ENCODE results near the gene MOB1A.
"Not testable (repeated sequence)": the region's sequence is repeated elsewhere in the genome, so short reads cannot be mapped to it uniquely, and the experiment has no call there.

The MOB1A gene

GRCh38 chr2:74198461-74199274, 20.0 kb upstream of the MOB1A start, which contains the start of gene MTHFD2:
Gene MTHFD2, plus strand, starts transcription at chr2:74198615. Its CDS starts 27 bp downstream, at chr2:74198642.
- peak; percentile 95 for DNase-seq

- DNase-seq = no peak
Observed at GRCh38 chr2:74198023-74198460, 19.4 kb upstream of the MOB1A start.

GRCh38 chr2:74197049-74197448, 18.4 kb upstream of the MOB1A start:
- DNase-seq = no peak

- no peak for DNase-seq
Observed at GRCh38 chr2:74194799-74195198, 16.1 kb upstream of the MOB1A start.

GRCh38 chr2:74191596-74192380, 13.1 kb upstream of the MOB1A start:
- DNase-seq = no peak

- no peak for DNase-seq
Observed at GRCh38 chr2:74188696-74189095, 10.0 kb upstream of the MOB1A start.

GRCh38 chr2:74188018-74188601, 9.4 kb upstream of the MOB1A start:
- DNase-seq = no peak

- DNase-seq = not testable (repeated sequence)
Observed at GRCh38 chr2:74186706-74187105, 8.0 kb upstream of the MOB1A start.

- DNase-seq = no peak
Observed at GRCh38 chr2:74186038-74186437, 7.4 kb upstream of the MOB1A start.

- DNase-seq = no peak
Observed at GRCh38 chr2:74183878-74184277, 5.2 kb upstream of the MOB1A start.

GRCh38 chr2:74181739-74182138, 3.1 kb upstream of the MOB1A start:
- peak; percentile 55 for DNase-seq

GRCh38 chr2:74179063-74179865, 585 bp upstream of the MOB1A start:
- DNase-seq = no peak

- DNase-seq = no peak
Observed at GRCh38 chr2:74177696-74178095, 983 bp downstream of the MOB1A start.

- no peak for DNase-seq
Observed at GRCh38 chr2:74174909-74175308, 3.8 kb downstream of the MOB1A start.

- DNase-seq = no peak
Observed at GRCh38 chr2:74168739-74169138, 9.9 kb downstream of the MOB1A start.

GRCh38 chr2:74164761-74165160, 13.9 kb downstream of the MOB1A start:
- DNase-seq = no peak

- no peak for DNase-seq
Observed at GRCh38 chr2:74162951-74163350, 15.7 kb downstream of the MOB1A start.

- DNase-seq = no peak
Observed at GRCh38 chr2:74155830-74156229, 22.8 kb downstream of the MOB1A start.

GRCh38 chr2:74152954-74153353, 25.7 kb downstream of the MOB1A start:
- DNase-seq = no peak

GRCh38 chr2:74149570-74150319, 28.9 kb downstream of the MOB1A start:
- DNase-seq = no peak

- DNase-seq = no peak
Observed at GRCh38 chr2:74149247-74149525, 29.5 kb downstream of the MOB1A start.
